HG02885 (cell line): ENCODE measurements around the gene KCNQ1.

Experiments used
- ATAC-seq: cut with Tn5 transposase; IDR thresholded peaks from one replicate; pipeline ENCODE4 v1.9.1; 2021; ENCODE audit warnings: mild to moderate bottlenecking; ENCODE audit not compliant: unreplicated experiment, poor library complexity

KCNQ1 gene

GRCh38 chr11:2655016-2655719 is 210.4 kb downstream of the KCNQ1 start:
- no peak for ATAC-seq

- no peak for ATAC-seq
Observed at GRCh38 chr11:2655834-2656622, 211.2 kb downstream of the KCNQ1 start.

GRCh38 chr11:2656859-2657258 is 212.1 kb downstream of the KCNQ1 start:
- no peak for ATAC-seq

GRCh38 chr11:2657697-2658284 is 213.0 kb downstream of the KCNQ1 start:
- no peak for ATAC-seq

GRCh38 chr11:2660357-2660939 is 215.6 kb downstream of the KCNQ1 start:
- ATAC-seq = no peak

- no peak for ATAC-seq
Observed at GRCh38 chr11:2661173-2662023, 216.6 kb downstream of the KCNQ1 start.

GRCh38 chr11:2662024-2662312 is 217.2 kb downstream of the KCNQ1 start:
- no peak for ATAC-seq

- ATAC-seq = no peak
Observed at GRCh38 chr11:2662430-2663299, 217.9 kb downstream of the KCNQ1 start.

GRCh38 chr11:2663506-2663905 is 218.7 kb downstream of the KCNQ1 start:
- no peak for ATAC-seq

- no peak for ATAC-seq
Observed at GRCh38 chr11:2663915-2664314, 219.1 kb downstream of the KCNQ1 start.

GRCh38 chr11:2664376-2664775 is 219.6 kb downstream of the KCNQ1 start:
- ATAC-seq = no peak

GRCh38 chr11:2664791-2665525 is 220.2 kb downstream of the KCNQ1 start:
- ATAC-seq = no peak

GRCh38 chr11:2665526-2666400 is 221.0 kb downstream of the KCNQ1 start:
- ATAC-seq = no peak

- ATAC-seq = no peak
Observed at GRCh38 chr11:2666401-2666741, 221.6 kb downstream of the KCNQ1 start.

GRCh38 chr11:2666828-2667570 is 222.2 kb downstream of the KCNQ1 start:
- ATAC-seq = no peak

- ATAC-seq = no peak
Observed at GRCh38 chr11:2667940-2668339, 223.1 kb downstream of the KCNQ1 start.

- ATAC-seq = no peak
Observed at GRCh38 chr11:2668876-2669275, 224.1 kb downstream of the KCNQ1 start.
